HFF-Myc (cell line): ENCODE measurements around the gene EEF2.
"Not testable (repeated sequence)": the region's sequence is repeated elsewhere in the genome, so short reads cannot be mapped to it uniquely, and the experiment has no call there.

Experiments used
- DNase-seq: peaks from one replicate; pipeline ENCODE4 v3.0.0-alpha.2; 2011; ENCODE audit warnings: low read depth; ENCODE audit errors: extremely low read depth
- H3K4me3 ChIP-seq: replicated peaks from 2 replicates; pipeline ENCODE4 v1.5.1; 2011; ENCODE audit warnings: low read depth, mild to moderate bottlenecking, control low read depth, low read length
- CTCF ChIP-seq: IDR thresholded peaks from 2 replicates; pipeline ENCODE4 v1.5.1; 2012; ENCODE audit warnings: mild to moderate bottlenecking, low read depth, low read length, control low read depth; ENCODE audit errors: missing control alignments

EEF2 gene

GRCh38 chr19:4009990-4010807 is 24.9 kb upstream of the EEF2 start:
- no peak for DNase-seq
- TF ChIP-seq CTCF: no peak
- peak overlapping the region; percentile 85 for H3K4me3 ChIP-seq

- no peak for DNase-seq
- TF ChIP-seq CTCF: no peak
Measured at GRCh38 chr19:4007836-4008539, 22.7 kb upstream of the EEF2 start.

GRCh38 chr19:4007021-4007835 is 22.0 kb upstream of the EEF2 start, which contains the start of gene PIAS4:
TSS of gene PIAS4 (plus strand) at chr19:4007736. CDS start at chr19:4007761, 25 bp downstream.
- no peak for TF ChIP-seq CTCF
- peak within 1 kb of the TSS; percentile 85 for H3K4me3 ChIP-seq
- DNase-seq: peak; percentile 63

More at GRCh38 chr19:4007836-4008539, 22.7 kb upstream of the EEF2 start:
- H3K4me3 ChIP-seq: peak overlapping the region; percentile 85

GRCh38 chr19:4005436-4005835 is 20.2 kb upstream of the EEF2 start:
- DNase-seq, H3K4me3 ChIP-seq: not testable (repeated sequence)

GRCh38 chr19:4000798-4001197 is 15.5 kb upstream of the EEF2 start:
- DNase-seq, H3K4me3 ChIP-seq: not testable (repeated sequence)

- DNase-seq, H3K4me3 ChIP-seq: not testable (repeated sequence)
Measured at GRCh38 chr19:3998667-3999412, 13.6 kb upstream of the EEF2 start.

GRCh38 chr19:3995607-3996006 is 10.3 kb upstream of the EEF2 start:
- no peak for TF ChIP-seq CTCF
- H3K4me3 ChIP-seq: no peak overlapping the region
- no peak for DNase-seq
